MCF 10A (cell line): ENCODE data around the gene SPINK4. TPM values are rescaled to one million over a fixed set of nuclear protein-coding genes. Genes with fewer than 3 reads are reported as not detected.

Source experiments
- BruUV-seq: library from RNA; stranded (reverse); fragments of 400-500 nt; replicated peaks from 2 replicates; lab custom pipeline; 2021; lab: Mats Ljungman, UMichigan
- CTCF ChIA-PET: fragments of 300-600 bp; sonication (Branson Sonifier 250); formaldehyde crosslinking; extraction: SDS; loops from one replicate; lab custom pipeline; 2021; ENCODE audit warnings: antibody characterized with exemption, inconsistent platforms; lab: Yijun Ruan, JAX
- POLR2A ChIA-PET: fragments of 300-600, 350-650 bp; sonication (Branson Sonifier 250); formaldehyde crosslinking; extraction: SDS; loops from one replicate; lab custom pipeline; 2020; ENCODE audit warnings: antibody characterized with exemption, inconsistent platforms; lab: Yijun Ruan, JAX
- DNase-seq: peaks from one replicate; pipeline ENCODE4 v3.0.0-alpha.2; 2018; ENCODE audit not compliant: unreplicated experiment
- H3K27ac Mint-ChIP-seq: one replicate; pipeline ENCODE4 v1.8.0; 2022; ENCODE audit warnings: mild to moderate bottlenecking, low read depth, mixed read lengths; ENCODE audit not compliant: unreplicated experiment
- H3K27me3 Mint-ChIP-seq: one replicate; pipeline ENCODE4 v1.8.0; 2022; ENCODE audit warnings: mixed read lengths; ENCODE audit not compliant: insufficient read depth, unreplicated experiment
- H3K36me3 Mint-ChIP-seq: one replicate; pipeline ENCODE4 v1.8.0; 2022; ENCODE audit warnings: mild to moderate bottlenecking, moderate library complexity, mixed read lengths; ENCODE audit not compliant: insufficient read depth, unreplicated experiment
- H3K4me1 Mint-ChIP-seq: one replicate; pipeline ENCODE4 v1.8.0; 2022; ENCODE audit warnings: mixed read lengths; ENCODE audit not compliant: insufficient read depth, unreplicated experiment
- H3K4me3 Mint-ChIP-seq: one replicate; pipeline ENCODE4 v1.8.0; 2022; ENCODE audit warnings: mild to moderate bottlenecking, moderate library complexity, mixed read lengths; ENCODE audit not compliant: unreplicated experiment
- H3K9me3 Mint-ChIP-seq: one replicate; pipeline ENCODE4 v1.8.0; 2022; ENCODE audit warnings: mixed read lengths; ENCODE audit not compliant: unreplicated experiment
- CTCF ChIP-seq: fragments of 200-600 bp; IDR thresholded peaks from one replicate; pipeline ENCODE4 v1.8.0; 2022; ENCODE audit warnings: antibody characterized with exemption, mild to moderate bottlenecking; ENCODE audit not compliant: unreplicated experiment
- intact Hi-C: fragments of 100-400 bp; cut with micrococcal nuclease; formaldehyde crosslinking; loops from 2 replicates; pipeline ENCODE4 v1.14.1; 2022
- total RNA-seq: library from RNA; stranded (reverse); gene quantifications from 2 replicates; pipeline ENCODE4 v1.2.3, GENCODE V29; 2022

SPINK4 gene
- total RNA-seq, 1 experiment from 2014 or later: not detected

DNA sequence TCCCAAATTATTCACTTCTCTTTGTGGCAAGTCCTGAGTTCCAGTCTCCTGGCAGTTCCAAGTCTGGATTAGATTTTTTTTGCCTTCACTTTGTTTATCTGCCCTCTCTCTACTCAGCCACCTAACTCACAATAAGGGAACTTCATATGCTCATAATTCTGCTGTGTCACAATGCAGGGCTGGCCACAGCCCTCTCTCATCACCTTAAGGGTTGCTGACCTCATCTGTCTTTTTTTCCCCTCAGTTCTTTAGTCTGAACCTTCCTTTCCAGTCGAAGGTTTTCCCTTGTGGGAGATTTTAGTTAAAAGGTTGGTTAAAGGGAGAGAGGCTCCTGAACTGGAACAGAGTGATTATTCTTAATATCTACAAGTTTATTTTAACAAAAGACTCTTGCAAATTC is 20.4 kb downstream of the SPINK4 start:
- H3K36me3 Mint-ChIP-seq: peaks cover 81% of the 10 kb centered on the region
- no peak for TF ChIP-seq CTCF

DNA sequence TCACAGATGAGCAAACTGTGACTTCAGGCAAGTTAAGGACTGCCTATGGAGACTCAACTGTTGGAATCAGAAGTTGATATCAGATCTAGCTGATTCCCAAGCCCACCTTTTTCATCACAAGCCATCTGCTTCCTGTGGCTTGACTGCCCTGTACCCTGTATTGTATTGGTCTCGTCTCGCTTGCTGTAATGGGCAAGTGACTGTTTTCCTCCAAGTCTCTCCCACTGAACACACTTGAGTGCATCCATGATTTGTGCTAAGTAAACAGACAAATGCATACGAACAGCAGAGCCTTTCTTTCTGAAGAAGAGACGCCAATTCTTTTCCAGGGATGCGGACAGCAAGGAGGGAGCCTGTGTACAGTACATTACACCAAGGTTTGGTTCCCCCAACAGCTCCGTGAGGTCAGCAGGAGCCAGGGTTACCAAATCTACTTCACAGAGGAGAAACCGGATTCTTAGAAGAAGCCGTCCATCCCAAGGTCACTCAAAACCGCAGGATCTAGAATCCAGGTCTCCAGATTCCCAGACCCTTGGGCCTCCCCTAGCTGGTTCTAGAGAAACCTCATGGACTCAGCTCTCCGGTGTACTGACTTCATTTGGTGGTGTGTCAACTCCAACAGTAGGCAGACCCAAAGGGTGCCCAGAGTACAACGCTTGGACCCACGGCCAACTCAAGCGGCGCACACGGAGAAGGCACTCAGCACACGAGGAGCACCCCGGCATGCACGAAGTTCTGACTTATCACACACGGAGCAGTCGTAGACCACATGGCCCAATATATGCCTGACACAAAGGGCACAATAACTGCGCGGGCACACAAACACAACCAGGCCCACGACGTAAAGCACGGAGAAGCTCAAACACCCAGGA is 23.4 kb downstream of the SPINK4 start:
- H3K27ac Mint-ChIP-seq: peak overlapping the region; percentile 95
- intact Hi-C loops: loop anchor here (1.0 to 2.0 kb wide), 6 partner anchors 27 to 187 kb away; partner anchors contain the start of genes NFX1 and SMU1
- CTCF ChIA-PET: interaction anchor here (0.6 to 4.8 kb wide), 9 partner anchors 9 to 153 kb away, joined by 3 to 30 read pairs (median 5); no protein-coding TSS in a partner anchor
- H3K36me3 Mint-ChIP-seq: peaks cover 72% of the 10 kb centered on the region
- POLR2A ChIA-PET: interaction anchor here (0.6 to 7.9 kb wide), 20 partner anchors 10 to 239 kb away, joined by 3 to 387 read pairs (median 7); partner anchors contain the start of genes B4GALT1, DNAJA1, NFX1 and NOL6
- no peak for TF ChIP-seq CTCF
- H3K9me3 Mint-ChIP-seq: no peaks in the 10 kb centered on the region
- no TSS peak for BruUV-seq
- peaks cover 40% of the 10 kb centered on the region for H3K4me1 Mint-ChIP-seq
- DNase-seq: peak; percentile 27
- no peaks in the 10 kb centered on the region for H3K27me3 Mint-ChIP-seq
- peak overlapping the region; percentile 99 for H3K4me3 Mint-ChIP-seq

More for the DNA sequence above, 20.4 kb downstream of the SPINK4 start:
- Mint-ChIP-seq H3K27me3 (no peaks in the 10 kb centered on the region), H3K9me3 (no peaks in the 10 kb centered on the region), H3K27ac (peak overlapping the region; percentile 59), H3K4me1 (peaks cover 28% of the 10 kb centered on the region), H3K4me3 (peak overlapping the region; percentile 3)
- POLR2A ChIA-PET: interaction anchor here (0.9 to 13.7 kb wide), 2 partner anchors 24 to 34 kb away, joined by 3 to 259 read pairs; partner anchors contain the start of gene SPINK4
- CTCF ChIA-PET: no interaction called here
- BruUV-seq: TSS peak; percentile 0
- DNase-seq: no peak
- intact Hi-C loops: no loop called here

DNA sequence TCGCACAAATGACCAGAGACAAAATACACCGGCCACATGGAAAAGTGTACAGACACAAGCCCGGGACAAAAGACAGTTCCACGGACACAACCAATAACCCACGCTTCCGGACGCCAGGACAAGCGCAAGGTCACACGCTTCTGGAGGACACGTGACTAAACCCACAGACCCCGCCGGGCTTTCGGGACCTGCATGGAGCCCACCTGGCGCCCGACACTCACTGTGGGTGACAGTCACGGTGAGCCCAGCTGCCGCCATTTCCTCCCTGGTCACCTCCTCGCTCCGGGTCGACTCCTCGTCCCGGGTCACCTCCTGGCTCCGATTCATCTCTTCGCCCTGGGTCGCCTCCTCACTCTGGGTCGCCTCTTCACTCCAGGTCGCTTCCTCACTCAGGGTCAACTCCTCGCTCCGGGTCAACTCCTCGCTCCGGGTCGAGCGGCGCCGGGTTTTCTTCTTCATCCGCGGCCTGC is 24.1 kb downstream of the SPINK4 start:
- Mint-ChIP-seq H3K36me3 (peaks cover 66% of the 10 kb centered on the region), H3K9me3 (no peaks in the 10 kb centered on the region), H3K4me3 (peak overlapping the region; percentile 99), H3K27ac (peak overlapping the region; percentile 95), H3K4me1 (peaks cover 34% of the 10 kb centered on the region), H3K27me3 (no peaks in the 10 kb centered on the region)
- intact Hi-C loops: loop anchor here (1.0 to 2.0 kb wide), 6 partner anchors 27 to 188 kb away; partner anchors contain the start of genes NFX1 and SMU1
- BruUV-seq: TSS peak; percentile 27
- peak; percentile 38 for DNase-seq
- POLR2A ChIA-PET: interaction anchor here (0.6 to 7.9 kb wide), 23 partner anchors 11 to 248 kb away, joined by 3 to 387 read pairs (median 6); partner anchors contain the start of genes B4GALT1, DNAJA1, NFX1 and NOL6
- TF ChIP-seq CTCF: no peak
- CTCF ChIA-PET: interaction anchor here (0.6 to 4.8 kb wide), 6 partner anchors 12 to 103 kb away, joined by 4 to 30 read pairs (median 7); no protein-coding TSS in a partner anchor
